AG09319 (cell line): ENCODE data around the gene PCDH9.
"Not testable (repeated sequence)": the region's sequence is repeated elsewhere in the genome, so short reads cannot be mapped to it uniquely, and the experiment has no call there.

Experiments
- DNase-seq: peaks from one replicate; pipeline ENCODE4 v3.0.0-alpha.2; 2010; ENCODE audit warnings: low read depth; ENCODE audit errors: extremely low read depth
- TF ChIP-seq, protein P1 (sequence below): IDR thresholded peaks from 2 replicates; pipeline ENCODE4 v1.5.1; 2011; ENCODE audit warnings: low read depth, mild to moderate bottlenecking, inconsistent platforms, low read length, moderate library complexity

PCDH9 gene

DNA sequence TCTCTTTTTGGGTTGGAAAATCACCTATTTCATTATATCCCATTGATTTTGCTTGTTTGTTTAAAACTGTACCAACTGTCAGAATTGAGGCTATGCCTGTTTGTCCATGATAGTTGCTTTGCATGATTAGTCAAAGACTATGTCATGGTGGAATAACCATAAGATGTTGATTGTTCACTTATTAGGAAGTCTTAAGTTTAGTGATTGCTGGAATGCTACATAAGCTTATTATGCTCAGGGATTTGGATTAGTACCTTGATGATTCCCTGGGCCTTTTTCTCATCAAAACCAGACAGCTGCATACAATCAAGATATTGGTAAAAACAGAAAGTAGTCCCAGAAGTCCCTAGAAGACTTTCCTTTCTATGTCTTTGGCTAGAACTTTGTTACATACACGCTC, 954.7 kb downstream of the PCDH9 start:
- TF ChIP-seq, protein P1, sequence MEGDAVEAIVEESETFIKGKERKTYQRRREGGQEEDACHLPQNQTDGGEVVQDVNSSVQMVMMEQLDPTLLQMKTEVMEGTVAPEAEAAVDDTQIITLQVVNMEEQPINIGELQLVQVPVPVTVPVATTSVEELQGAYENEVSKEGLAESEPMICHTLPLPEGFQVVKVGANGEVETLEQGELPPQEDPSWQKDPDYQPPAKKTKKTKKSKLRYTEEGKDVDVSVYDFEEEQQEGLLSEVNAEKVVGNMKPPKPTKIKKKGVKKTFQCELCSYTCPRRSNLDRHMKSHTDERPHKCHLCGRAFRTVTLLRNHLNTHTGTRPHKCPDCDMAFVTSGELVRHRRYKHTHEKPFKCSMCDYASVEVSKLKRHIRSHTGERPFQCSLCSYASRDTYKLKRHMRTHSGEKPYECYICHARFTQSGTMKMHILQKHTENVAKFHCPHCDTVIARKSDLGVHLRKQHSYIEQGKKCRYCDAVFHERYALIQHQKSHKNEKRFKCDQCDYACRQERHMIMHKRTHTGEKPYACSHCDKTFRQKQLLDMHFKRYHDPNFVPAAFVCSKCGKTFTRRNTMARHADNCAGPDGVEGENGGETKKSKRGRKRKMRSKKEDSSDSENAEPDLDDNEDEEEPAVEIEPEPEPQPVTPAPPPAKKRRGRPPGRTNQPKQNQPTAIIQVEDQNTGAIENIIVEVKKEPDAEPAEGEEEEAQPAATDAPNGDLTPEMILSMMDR: no peak
- no peak for DNase-seq

GRCh38 chr13:66273011-66273410, 957.1 kb downstream of the PCDH9 start:
- no peak for DNase-seq
- TF ChIP-seq, protein P1: no peak

DNA sequence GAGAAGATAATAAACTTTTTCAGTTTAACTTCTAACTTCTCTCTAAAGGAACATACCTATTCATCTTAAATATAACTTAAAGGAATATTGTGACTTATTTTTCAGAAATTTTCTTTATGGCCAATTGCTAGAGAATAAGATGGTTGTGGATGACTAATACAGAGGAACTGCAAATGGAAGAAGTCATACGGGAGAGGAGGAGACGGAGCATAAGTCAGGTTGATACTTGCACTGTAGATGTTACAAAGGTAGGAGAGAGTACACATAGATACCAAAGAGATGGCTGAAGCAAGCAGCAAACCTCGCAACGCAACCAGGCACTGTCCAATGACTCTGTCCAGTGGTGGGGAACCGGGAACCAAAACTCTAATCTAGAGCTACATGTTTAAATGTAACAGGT, 963.4 kb downstream of the PCDH9 start:
- TF ChIP-seq, protein P1: no peak
- no peak for DNase-seq

DNA sequence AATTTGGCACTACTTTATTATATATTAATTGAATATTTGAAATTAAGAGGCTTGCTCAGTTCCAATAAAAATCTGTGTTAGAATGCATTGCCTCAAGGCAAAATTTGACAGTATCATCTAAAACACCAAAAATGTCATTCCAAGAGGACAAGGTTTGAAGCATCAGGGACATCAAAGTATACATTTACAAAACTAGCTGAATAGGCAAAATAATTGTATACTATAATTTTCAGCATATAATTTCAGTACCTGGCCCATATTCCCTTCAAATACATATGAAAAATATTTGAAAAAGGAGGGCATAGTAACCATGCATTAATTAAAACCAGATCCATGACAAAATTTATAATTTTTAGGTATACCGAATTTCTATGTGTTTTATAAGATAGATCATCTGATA, 963.8 kb downstream of the PCDH9 start:
- DNase-seq: no peak
- TF ChIP-seq, protein P1: no peak

DNA sequence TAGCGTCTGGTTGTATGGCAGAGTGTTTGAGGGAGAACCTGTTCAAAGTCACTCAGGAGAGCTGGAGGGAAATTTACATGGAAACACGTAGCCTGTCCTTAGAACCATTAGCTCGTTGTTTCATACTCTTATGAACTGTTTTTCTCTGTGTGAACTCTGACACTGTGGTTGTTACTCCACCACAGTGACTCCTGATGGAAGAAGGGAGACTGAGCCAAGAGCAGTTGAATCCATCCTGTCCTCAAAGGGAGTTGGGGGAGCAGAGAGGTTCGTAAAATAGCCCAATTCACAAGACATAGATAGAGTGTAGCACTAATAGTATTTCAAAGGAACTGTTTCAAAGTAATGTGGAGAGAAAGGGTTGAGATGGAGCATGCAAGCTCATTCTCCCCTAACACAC, 964.8 kb downstream of the PCDH9 start:
- TF ChIP-seq, protein P1: no peak
- no peak for DNase-seq

GRCh38 chr13:66264971-66265370, 965.2 kb downstream of the PCDH9 start:
- DNase-seq: no peak
- TF ChIP-seq, protein P1: no peak

- no peak for DNase-seq
- TF ChIP-seq, protein P1: no peak
Measured at GRCh38 chr13:66262330-66262729, 967.8 kb downstream of the PCDH9 start.

- not testable (repeated sequence) for DNase-seq
Measured at GRCh38 chr13:66259426-66259825, 970.7 kb downstream of the PCDH9 start.
